OCI-LY1 (cell line): ENCODE measurements around the gene SLC6A18.

Source experiments
- EZH2 ChIP-seq: fragments of 200-600 bp; sonication (generic), shearing (Covaris generic); IDR thresholded peaks from 2 replicates; pipeline ENCODE4 v1.8.0; 2017; ENCODE audit warnings: borderline replicate concordance, mixed run types, mild to moderate bottlenecking, antibody characterized with exemption, low read length, moderate library complexity, mixed read lengths
- TF ChIP-seq, protein P1 (sequence below): fragments of 200-600 bp; sonication (generic), shearing (Covaris generic); IDR thresholded peaks from 2 replicates; pipeline ENCODE4 v1.5.1; 2017; ENCODE audit warnings: mild to moderate bottlenecking, antibody characterized with exemption, low read length, moderate library complexity, mixed read lengths

DNA sequence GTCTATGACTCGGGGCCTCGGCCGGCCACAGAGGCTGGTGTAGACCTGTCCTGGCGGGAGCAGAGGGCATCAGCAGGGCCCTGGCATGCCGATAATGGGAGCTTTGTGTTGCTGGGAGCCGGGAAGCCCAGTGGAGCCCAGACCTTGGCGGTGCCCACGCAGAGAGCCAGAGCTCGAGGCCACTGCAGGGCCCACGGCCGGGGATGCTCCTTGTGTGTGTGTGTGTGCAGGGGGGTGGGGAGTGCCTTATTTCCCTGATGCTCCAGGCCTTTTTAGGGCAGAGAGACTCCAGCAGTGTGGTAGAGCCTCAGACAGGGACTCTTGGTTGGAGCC, 5.4 kb upstream of the SLC6A18 start:
- TF ChIP-seq, protein P1, sequence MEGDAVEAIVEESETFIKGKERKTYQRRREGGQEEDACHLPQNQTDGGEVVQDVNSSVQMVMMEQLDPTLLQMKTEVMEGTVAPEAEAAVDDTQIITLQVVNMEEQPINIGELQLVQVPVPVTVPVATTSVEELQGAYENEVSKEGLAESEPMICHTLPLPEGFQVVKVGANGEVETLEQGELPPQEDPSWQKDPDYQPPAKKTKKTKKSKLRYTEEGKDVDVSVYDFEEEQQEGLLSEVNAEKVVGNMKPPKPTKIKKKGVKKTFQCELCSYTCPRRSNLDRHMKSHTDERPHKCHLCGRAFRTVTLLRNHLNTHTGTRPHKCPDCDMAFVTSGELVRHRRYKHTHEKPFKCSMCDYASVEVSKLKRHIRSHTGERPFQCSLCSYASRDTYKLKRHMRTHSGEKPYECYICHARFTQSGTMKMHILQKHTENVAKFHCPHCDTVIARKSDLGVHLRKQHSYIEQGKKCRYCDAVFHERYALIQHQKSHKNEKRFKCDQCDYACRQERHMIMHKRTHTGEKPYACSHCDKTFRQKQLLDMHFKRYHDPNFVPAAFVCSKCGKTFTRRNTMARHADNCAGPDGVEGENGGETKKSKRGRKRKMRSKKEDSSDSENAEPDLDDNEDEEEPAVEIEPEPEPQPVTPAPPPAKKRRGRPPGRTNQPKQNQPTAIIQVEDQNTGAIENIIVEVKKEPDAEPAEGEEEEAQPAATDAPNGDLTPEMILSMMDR, result no peak
- no peak for TF ChIP-seq EZH2
